PC-3 (cell line): Measurements from ENCODE around the gene GAD2.

Experiments used
- EZH2 ChIP-seq: fragments of 300-600 bp; sonication (generic); IDR thresholded peaks from one replicate; pipeline ENCODE4 v1.6.1; 2017; ENCODE audit warnings: antibody characterized with exemption, mild to moderate bottlenecking, low read length; ENCODE audit not compliant: unreplicated experiment
- EZH2phosphoT487 ChIP-seq: fragments of 300-600 bp; sonication (generic); IDR thresholded peaks from 2 replicates; pipeline ENCODE4 v1.6.1; 2018; ENCODE audit warnings: mild to moderate bottlenecking, antibody characterized with exemption, low read length, borderline replicate concordance
- TF ChIP-seq, protein P1 (sequence below): fragments of 300-600 bp; sonication (generic); conservative IDR thresholded peaks from 2 replicates; pipeline ENCODE4 v1.5.1; 2017; ENCODE audit warnings: antibody characterized with exemption, low read depth, mild to moderate bottlenecking, low read length

DNA sequence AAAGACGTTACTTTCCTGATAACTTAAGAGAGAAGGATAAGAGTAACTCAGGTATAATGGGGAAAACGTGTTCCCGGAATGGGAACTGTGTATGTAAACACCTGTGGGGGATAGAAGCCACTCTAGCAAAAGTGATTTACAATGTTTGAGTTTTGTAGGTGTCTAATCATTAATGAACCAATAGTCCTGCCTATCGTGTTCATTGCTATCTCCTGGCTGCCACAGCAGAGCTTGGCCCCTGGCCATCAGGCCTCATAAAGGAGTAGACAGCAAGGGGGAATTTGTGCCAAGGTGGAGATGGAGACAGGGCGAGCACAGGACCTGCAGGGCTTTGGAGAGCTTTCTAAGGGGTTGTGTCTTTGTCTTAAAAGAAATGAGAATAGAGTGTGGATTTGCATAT, 102.1 kb downstream of the GAD2 start:
- TF ChIP-seq, protein P1, sequence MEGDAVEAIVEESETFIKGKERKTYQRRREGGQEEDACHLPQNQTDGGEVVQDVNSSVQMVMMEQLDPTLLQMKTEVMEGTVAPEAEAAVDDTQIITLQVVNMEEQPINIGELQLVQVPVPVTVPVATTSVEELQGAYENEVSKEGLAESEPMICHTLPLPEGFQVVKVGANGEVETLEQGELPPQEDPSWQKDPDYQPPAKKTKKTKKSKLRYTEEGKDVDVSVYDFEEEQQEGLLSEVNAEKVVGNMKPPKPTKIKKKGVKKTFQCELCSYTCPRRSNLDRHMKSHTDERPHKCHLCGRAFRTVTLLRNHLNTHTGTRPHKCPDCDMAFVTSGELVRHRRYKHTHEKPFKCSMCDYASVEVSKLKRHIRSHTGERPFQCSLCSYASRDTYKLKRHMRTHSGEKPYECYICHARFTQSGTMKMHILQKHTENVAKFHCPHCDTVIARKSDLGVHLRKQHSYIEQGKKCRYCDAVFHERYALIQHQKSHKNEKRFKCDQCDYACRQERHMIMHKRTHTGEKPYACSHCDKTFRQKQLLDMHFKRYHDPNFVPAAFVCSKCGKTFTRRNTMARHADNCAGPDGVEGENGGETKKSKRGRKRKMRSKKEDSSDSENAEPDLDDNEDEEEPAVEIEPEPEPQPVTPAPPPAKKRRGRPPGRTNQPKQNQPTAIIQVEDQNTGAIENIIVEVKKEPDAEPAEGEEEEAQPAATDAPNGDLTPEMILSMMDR = no peak
- TF ChIP-seq EZH2 = no peak
- no peak for TF ChIP-seq EZH2phosphoT487
